Colon (tissue), 2 donors: ENCODE measurements around the gene SF3B3.
"Not testable (repeated sequence)": the region's sequence is repeated elsewhere in the genome, so short reads cannot be mapped to it uniquely, and the experiment has no call there.

Experiments used
- FAIRE-seq: peaks from 2 replicates; lab custom pipeline; 2012; peaks lifted over from hg19 to GRCh38; lab: Jason Lieb, UNC
- donor health status: control.
- donor health status: control.

The SF3B3 gene

GRCh38 chr16:70511833-70512232 lies 11.8 kb upstream of the SF3B3 start:
- FAIRE-seq, result no peak

- no peak for FAIRE-seq
These were observed 11.2 kb upstream of the SF3B3 start for GRCh38 chr16:70512456-70512855.

GRCh38 chr16:70520612-70521297 lies 2.9 kb upstream of the SF3B3 start:
- no peak for FAIRE-seq

- no peak for FAIRE-seq
These were observed 1.2 kb upstream of the SF3B3 start for GRCh38 chr16:70522216-70523075.

- FAIRE-seq, result no peak
These were observed 407 bp upstream of the SF3B3 start, which contains the start of gene COG4 for GRCh38 chr16:70523076-70523742. Gene COG4 (minus strand): TSS chr16:70523554. CDS start chr16:70523543, 11 bp downstream.

- FAIRE-seq, result not testable (repeated sequence)
These were observed 796 bp downstream of the SF3B3 start for GRCh38 chr16:70524399-70524825.

- FAIRE-seq, result no peak
These were observed 2.8 kb downstream of the SF3B3 start for GRCh38 chr16:70526403-70526802.

GRCh38 chr16:70527315-70527996 lies 3.8 kb downstream of the SF3B3 start:
- FAIRE-seq, result no peak

- FAIRE-seq, result no peak
These were observed 5.6 kb downstream of the SF3B3 start for GRCh38 chr16:70529051-70529777.

GRCh38 chr16:70529954-70530353 lies 6.3 kb downstream of the SF3B3 start:
- not testable (repeated sequence) for FAIRE-seq

GRCh38 chr16:70534971-70535370 lies 11.4 kb downstream of the SF3B3 start:
- FAIRE-seq, result no peak

GRCh38 chr16:70540994-70541393 lies 17.4 kb downstream of the SF3B3 start:
- no peak for FAIRE-seq

GRCh38 chr16:70544548-70544947 lies 20.9 kb downstream of the SF3B3 start:
- no peak for FAIRE-seq

- no peak for FAIRE-seq
These were observed 25.3 kb downstream of the SF3B3 start for GRCh38 chr16:70548936-70549335.

GRCh38 chr16:70550082-70550481 lies 26.5 kb downstream of the SF3B3 start:
- FAIRE-seq, result no peak

- FAIRE-seq, result no peak
These were observed 28.2 kb downstream of the SF3B3 start for GRCh38 chr16:70551788-70552187.

GRCh38 chr16:70552675-70553074 lies 29.1 kb downstream of the SF3B3 start:
- FAIRE-seq, result no peak

- FAIRE-seq, result no peak
These were observed 30.0 kb downstream of the SF3B3 start for GRCh38 chr16:70553645-70554044.

- FAIRE-seq, result no peak
These were observed 32.4 kb downstream of the SF3B3 start for GRCh38 chr16:70556063-70556462.

- no peak for FAIRE-seq
These were observed 38.0 kb downstream of the SF3B3 start for GRCh38 chr16:70561623-70562022.

GRCh38 chr16:70563636-70564035 lies 40.0 kb downstream of the SF3B3 start:
- FAIRE-seq, result no peak
